GM18867 (cell line): ENCODE results near the gene PRR19.

ENCODE experiments used
- ATAC-seq: cut with Tn5 transposase; IDR thresholded peaks from one replicate; pipeline ENCODE4 v1.9.1; 2021; ENCODE audit warnings: mild to moderate bottlenecking, moderate library complexity; ENCODE audit not compliant: unreplicated experiment

Gene PRR19

GRCh38 chr19:42271045-42271419, 30.9 kb upstream of the PRR19 start:
- no peak for ATAC-seq

- ATAC-seq: no peak
Observed at GRCh38 chr19:42271861-42272534, 29.9 kb upstream of the PRR19 start.

GRCh38 chr19:42272535-42272897, 29.4 kb upstream of the PRR19 start:
- ATAC-seq: no peak

- no peak for ATAC-seq
Observed at GRCh38 chr19:42272989-42273406, 28.9 kb upstream of the PRR19 start.

- no peak for ATAC-seq
Observed at GRCh38 chr19:42273407-42274064, 28.4 kb upstream of the PRR19 start.

GRCh38 chr19:42274065-42274682, 27.8 kb upstream of the PRR19 start:
- ATAC-seq: no peak

- no peak for ATAC-seq
Observed at GRCh38 chr19:42275103-42275502, 26.8 kb upstream of the PRR19 start.

GRCh38 chr19:42275517-42275916, 26.4 kb upstream of the PRR19 start:
- no peak for ATAC-seq

GRCh38 chr19:42276284-42276683, 25.6 kb upstream of the PRR19 start:
- no peak for ATAC-seq

- no peak for ATAC-seq
Observed at GRCh38 chr19:42276821-42277220, 25.1 kb upstream of the PRR19 start.

- no peak for ATAC-seq
Observed at GRCh38 chr19:42277821-42278451, 24.0 kb upstream of the PRR19 start.

GRCh38 chr19:42278452-42279154, 23.3 kb upstream of the PRR19 start:
- no peak for ATAC-seq

GRCh38 chr19:42279155-42279901, 22.6 kb upstream of the PRR19 start:
- no peak for ATAC-seq

- ATAC-seq: peak; percentile 28
Observed at GRCh38 chr19:42279902-42280814, 21.8 kb upstream of the PRR19 start.

GRCh38 chr19:42280815-42281145, 21.2 kb upstream of the PRR19 start:
- no peak for ATAC-seq

GRCh38 chr19:42281146-42281826, 20.6 kb upstream of the PRR19 start:
- ATAC-seq: no peak

GRCh38 chr19:42281827-42282762, 19.8 kb upstream of the PRR19 start:
- no peak for ATAC-seq

GRCh38 chr19:42282819-42283187, 19.1 kb upstream of the PRR19 start:
- ATAC-seq: no peak
